H1 (cell line): ENCODE measurements around the gene CPZ. TPM values are rescaled to one million over a fixed set of nuclear protein-coding genes. Genes with fewer than 3 reads are reported as not detected.

Experiments
- CTCF ChIA-PET: fragments of 300-600 bp; sonication (Branson Sonifier 250); formaldehyde crosslinking; loops from one replicate; lab custom pipeline; 2021; ENCODE audit not compliant: partially characterized antibody; lab: Charles Lee
- POLR2A ChIA-PET: fragments of 300-600 bp; sonication (Branson Sonifier 250); formaldehyde crosslinking; loops from one replicate; lab custom pipeline; 2021; ENCODE audit warnings: inconsistent platforms; ENCODE audit not compliant: partially characterized antibody; lab: Charles Lee
- DNase-seq, 2 experiments: peaks; one replicate each; pipeline versions ENCODE4 v3.0.0 to v3.0.0-alpha.2; 2010 to 2022; ENCODE audit warnings: low spot score in 2 of 2, low read depth in 1 of 2, mixed read lengths in 1 of 2
- FAIRE-seq: peaks from 2 replicates; lab custom pipeline; 2011; peaks lifted over from hg19 to GRCh38; lab: Jason Lieb, UNC
- H2AFZ ChIP-seq: 2 replicates; pipeline ENCODE4 v1.8.1; 2012; ENCODE audit warnings: low read length, inconsistent platforms
- H2AK5ac ChIP-seq: 2 replicates; pipeline ENCODE4 v1.6.1; 2013; ENCODE audit warnings: low read depth, low read length
- H2BK120ac ChIP-seq: replicated peaks from 2 replicates; pipeline ENCODE3; 2013; ENCODE audit warnings: low read depth, low read length, inconsistent platforms
- H2BK12ac ChIP-seq: 2 replicates; pipeline ENCODE4 v1.6.1; 2013; ENCODE audit warnings: low read depth, low read length
- H2BK15ac ChIP-seq: 2 replicates; pipeline ENCODE4 v1.6.1; 2013; ENCODE audit warnings: low read length
- H2BK20ac ChIP-seq: 2 replicates; pipeline ENCODE4 v1.6.1; 2013; ENCODE audit warnings: low read length
- H2BK5ac ChIP-seq: 2 replicates; pipeline ENCODE4 v1.6.1; 2013; ENCODE audit warnings: low read depth, low read length
- H3K14ac ChIP-seq: 2 replicates; pipeline ENCODE4 v1.6.1; 2013; ENCODE audit warnings: inconsistent platforms; ENCODE audit not compliant: insufficient read length
- H3K18ac ChIP-seq: 2 replicates; pipeline ENCODE4 v1.6.1; 2013; ENCODE audit warnings: low read length; ENCODE audit errors: extremely low read depth
- H3K23ac ChIP-seq: 2 replicates; pipeline ENCODE4 v1.6.1; 2013; ENCODE audit warnings: inconsistent platforms; ENCODE audit not compliant: insufficient read length
- H3K23me2 ChIP-seq: 2 replicates; pipeline ENCODE4 v1.6.1; 2013; ENCODE audit warnings: low read depth, low read length
- H3K27ac ChIP-seq: 2 replicates; pipeline ENCODE4 v1.6.1; 2011; ENCODE audit warnings: low read depth, low read length, inconsistent platforms
- H3K27me3 ChIP-seq, 4 experiments: replicated peaks in 1 of 4; 1 replicate in 1 of 4; 2 replicates in 3 of 4; pipeline versions ENCODE4 v1.6.1 to v1.8.1; 2011 to 2013; ENCODE audit warnings: low read length in 3 of 4, mild to moderate bottlenecking in 3 of 4, inconsistent platforms in 2 of 4, mixed read lengths in 2 of 4, moderate library complexity in 1 of 4; ENCODE audit not compliant: control insufficient read depth in 3 of 4, insufficient read depth in 3 of 4; ENCODE audit errors: extremely low read depth in 1 of 4
- H3K36me3 ChIP-seq, 4 experiments: 2 replicates each; pipeline versions ENCODE4 v1.6.1 to v1.8.1; 2011 to 2013; ENCODE audit warnings: mild to moderate bottlenecking in 4 of 4, low read length in 3 of 4, moderate library complexity in 2 of 4, control low read depth in 1 of 4, inconsistent platforms in 1 of 4; ENCODE audit not compliant: insufficient read depth in 4 of 4, control insufficient read depth in 2 of 4
- H3K4ac ChIP-seq: replicated peaks from 2 replicates; pipeline ENCODE3; 2013; ENCODE audit warnings: low read length, low read depth, mixed read lengths, inconsistent platforms; ENCODE audit not compliant: insufficient read length
- H3K4me1 ChIP-seq, 4 experiments: replicated peaks in 1 of 4; 1 replicate in 1 of 4; 2 replicates in 3 of 4; pipeline versions ENCODE4 v1.6.1 to v1.8.1; 2011 to 2013; ENCODE audit warnings: low read length in 3 of 4, inconsistent platforms in 2 of 4, mixed read lengths in 1 of 4; ENCODE audit not compliant: insufficient read depth in 4 of 4, control insufficient read depth in 3 of 4
- H3K4me2 ChIP-seq, 2 experiments: 2 replicates each; pipeline versions ENCODE4 v1.6.1 to v1.8.1; 2011 to 2013; ENCODE audit warnings: low read depth in 2 of 2, low read length in 2 of 2, control low read depth in 1 of 2, inconsistent platforms in 1 of 2, mild to moderate bottlenecking in 1 of 2; ENCODE audit not compliant: insufficient read depth in 1 of 2
- H3K4me3 ChIP-seq, 4 experiments: fragments of 200-600, 300-600 bp in 1 of 4; sonication (generic), shearing (Covaris generic), sonication (Bioruptor Twin) in 1 of 4; 2 replicates each; pipeline versions ENCODE4 v1.5.1 to v1.8.1; 2011 to 2016; ENCODE audit warnings: low read length in 4 of 4, low read depth in 3 of 4, control low read depth in 2 of 4, inconsistent platforms in 2 of 4, mild to moderate bottlenecking in 2 of 4, mixed read lengths in 1 of 4, moderate library complexity in 1 of 4; ENCODE audit not compliant: insufficient read depth in 2 of 4; ENCODE audit errors: extremely low read depth in 1 of 4
- H3K56ac ChIP-seq: replicated peaks from 2 replicates; pipeline ENCODE3; 2013; ENCODE audit warnings: low read depth, mild to moderate bottlenecking, mixed read lengths, low read length, inconsistent platforms; ENCODE audit not compliant: insufficient read length
- H3K79me1 ChIP-seq: 2 replicates; pipeline ENCODE4 v1.6.1; 2013; ENCODE audit warnings: low read depth, low read length, control low read depth
- H3K79me2 ChIP-seq, 2 experiments: 2 replicates each; pipeline versions ENCODE4 v1.6.1 to v1.8.1; 2012 to 2013; ENCODE audit warnings: low read length in 2 of 2, mild to moderate bottlenecking in 2 of 2, inconsistent platforms in 1 of 2; ENCODE audit not compliant: insufficient read depth in 2 of 2, control insufficient read depth in 1 of 2
- H3K9ac ChIP-seq, 4 experiments: replicated peaks in 1 of 4; 1 replicate in 1 of 4; 2 replicates in 3 of 4; pipeline versions ENCODE4 v1.6.1 to v1.8.1; 2011 to 2013; ENCODE audit warnings: low read depth in 3 of 4, low read length in 3 of 4, control low read depth in 2 of 4, mild to moderate bottlenecking in 2 of 4, moderate library complexity in 2 of 4, inconsistent platforms in 1 of 4; ENCODE audit errors: extremely low read depth in 1 of 4
- H3K9me3 ChIP-seq, 2 experiments: 2 replicates each; pipeline versions ENCODE4 v1.6.1 to v1.8.1; 2012 to 2013; ENCODE audit warnings: mild to moderate bottlenecking in 2 of 2, moderate library complexity in 2 of 2, control low read depth in 1 of 2, inconsistent platforms in 1 of 2, low read depth in 1 of 2, low read length in 1 of 2, mixed read lengths in 1 of 2; ENCODE audit not compliant: insufficient read depth in 2 of 2
- H4K20me1 ChIP-seq, 2 experiments: replicated peaks in 1 of 2; 2 replicates each; pipeline versions ENCODE3 to v1.8.1; 2011 to 2013; ENCODE audit warnings: inconsistent platforms in 2 of 2, low read length in 2 of 2, mild to moderate bottlenecking in 1 of 2; ENCODE audit not compliant: insufficient read depth in 2 of 2, control insufficient read depth in 1 of 2
- H4K5ac ChIP-seq: 2 replicates; pipeline ENCODE4 v1.6.1; 2013; ENCODE audit warnings: low read length, low read depth, mixed read lengths, inconsistent platforms; ENCODE audit not compliant: insufficient read length
- H4K8ac ChIP-seq: 2 replicates; pipeline ENCODE4 v1.8.0; 2013; ENCODE audit warnings: mild to moderate bottlenecking, moderate library complexity, low read length, inconsistent platforms; ENCODE audit not compliant: insufficient read depth; ENCODE audit errors: extremely low read depth
- H4K91ac ChIP-seq: replicated peaks from 2 replicates; pipeline ENCODE3; 2013; ENCODE audit warnings: low read length, mixed read lengths, inconsistent platforms; ENCODE audit not compliant: insufficient read length
- CHD2 ChIP-seq: IDR thresholded peaks from 2 replicates; pipeline ENCODE4 v1.6.1; 2012; ENCODE audit warnings: low read length, improper control_type of control experiment
- JUND ChIP-seq: IDR thresholded peaks from 2 replicates; pipeline ENCODE4 v1.6.1; 2011; ENCODE audit warnings: mild to moderate bottlenecking, improper control_type of control experiment, low read length
- NRF1 ChIP-seq: IDR thresholded peaks from 2 replicates; pipeline ENCODE4 v1.6.1; 2011; ENCODE audit warnings: mild to moderate bottlenecking, low read depth, low read length, improper control_type of control experiment
- POLR2A ChIP-seq, 2 experiments: IDR thresholded peaks; 1 replicate in 1 of 2; 2 replicates in 1 of 2; pipeline ENCODE4 v1.6.1; 2011; ENCODE audit warnings: low read depth in 2 of 2, low read length in 2 of 2, mild to moderate bottlenecking in 2 of 2; ENCODE audit errors: control extremely low read depth in 1 of 2
- POLR2AphosphoS5 ChIP-seq: IDR thresholded peaks from 2 replicates; pipeline ENCODE4 v1.6.1; 2011; ENCODE audit warnings: low read depth, low read length
- POU5F1 ChIP-seq: IDR thresholded peaks from 2 replicates; pipeline ENCODE4 v1.6.1; 2011; ENCODE audit warnings: low read depth, mild to moderate bottlenecking, low read length, moderate library complexity
- SIX5 ChIP-seq: IDR thresholded peaks from 2 replicates; pipeline ENCODE4 v1.6.1; 2011; ENCODE audit warnings: mild to moderate bottlenecking, low read depth, low read length
- TAF1 ChIP-seq: IDR thresholded peaks from 2 replicates; pipeline ENCODE4 v1.6.1; 2011; ENCODE audit warnings: mild to moderate bottlenecking, low read depth, low read length
- WGBS, 2 experiments: shearing (Covaris generic) in 1 of 2; methylation state at CpG; one replicate each; pipeline versions ENCODE4 v1.1.6 to v1.1.7; 2013 to 2015; ENCODE audit warnings: low lambda C conversion rate in 2 of 2, mixed read lengths in 2 of 2, inconsistent platforms in 1 of 2, low coverage in 1 of 2, missing lambda C conversion rate in 1 of 2; ENCODE audit not compliant: insufficient replicate concordance in 2 of 2, insufficient coverage in 1 of 2, insufficient read length in 1 of 2; ENCODE audit errors: extremely low coverage in 1 of 2, missing lambda C conversion rate in 1 of 2; 5-methylcytosine and 5-hydroxymethylcytosine counted together
- polyA plus RNA-seq, 7 experiments: library from polyadenylated mRNA; depleted of rRNA in 3 of 7; stranded (reverse) in 5 of 7; unstranded in 2 of 7; fragments of >200 nt in 5 of 7; fragments of 200-250 nt in 2 of 7; gene quantifications; 1 replicate in 5 of 7; 2 replicates in 1 of 7; 4 replicates in 1 of 7; pipeline versions ENCODE4 v1.2.1 to v1.2.3, GENCODE V29; 2011 to 2013; ENCODE audit warnings: missing spikeins in 2 of 7, mixed read lengths in 2 of 7
- total RNA-seq: library from RNA; stranded (reverse); fragmentation: NEBNext Ultra II Directional; extraction: Animal tissue kit (Norgen Biotek cat#: 25700); gene quantifications from 2 replicates; pipeline ENCODE4 v1.2.1, GENCODE V29; 2021
- TF ChIP-seq, protein P1 (sequence below): IDR thresholded peaks from 2 replicates; pipeline ENCODE4 v1.6.1; 2012; ENCODE audit warnings: inconsistent platforms
- TF ChIP-seq, protein P2 (sequence below): IDR thresholded peaks from 2 replicates; pipeline ENCODE4 v1.6.1; 2012; ENCODE audit warnings: low read length, inconsistent platforms

Gene CPZ
- total and polyA plus RNA-seq, 2 of the 8 experiments (the other 6 are each of a cell fraction or from before 2014, with no cell fraction given) = 28.8 to 40.7 TPM

DNA sequence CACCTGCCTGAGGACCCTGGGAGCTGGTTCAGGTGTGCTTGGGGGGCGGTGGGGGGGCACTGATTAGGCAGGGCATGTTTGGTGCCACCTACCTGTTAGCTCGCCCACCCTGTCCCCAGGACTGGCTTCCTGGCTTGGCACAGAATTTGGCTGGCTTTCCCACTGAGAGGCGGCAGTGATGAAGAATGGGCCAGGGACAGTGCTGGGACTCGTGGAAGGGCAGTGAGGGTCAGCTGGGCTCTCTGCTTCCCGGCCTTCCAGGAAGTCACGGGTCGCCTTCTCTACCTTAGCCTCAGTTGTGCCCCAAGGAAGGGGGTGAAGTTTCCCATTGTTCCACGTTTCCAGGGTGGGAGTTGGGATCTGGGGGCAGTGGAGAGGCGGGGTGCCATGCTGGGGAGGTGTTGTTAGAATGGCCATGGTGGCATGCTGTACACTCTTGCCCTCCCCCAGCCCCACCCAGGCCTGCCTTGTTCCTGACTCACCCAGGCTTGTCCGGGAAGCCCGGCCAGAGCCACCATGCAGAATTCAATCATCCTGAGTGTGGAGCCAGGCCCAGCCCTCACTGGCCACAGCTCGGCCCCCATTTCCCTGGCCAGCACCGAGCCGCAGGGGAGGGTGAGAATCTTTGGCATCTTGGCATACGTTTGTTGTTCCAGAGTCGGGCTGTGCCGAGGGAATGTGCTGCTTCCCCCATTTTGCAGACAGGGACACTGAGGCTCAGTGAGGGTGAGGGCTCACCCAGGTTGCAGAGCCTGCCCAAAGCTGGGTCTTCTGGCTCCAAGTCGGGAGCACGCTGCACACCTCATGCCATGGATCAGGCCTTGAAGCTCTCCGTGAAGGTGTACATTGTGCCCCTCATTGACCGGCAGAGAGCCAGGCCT, 34.2 kb upstream of the CPZ start:
- POLR2A ChIA-PET = interaction anchor here (1.2 to 2.7 kb wide), 3 partner anchors 9 to 19 kb away, joined by 3 to 12 read pairs (median 4); no protein-coding TSS in a partner anchor
- CTCF ChIA-PET = interaction anchor here (0.6 to 3.0 kb wide), 14 partner anchors 9 to 215 kb away, joined by 3 to 14 read pairs (median 4); no protein-coding TSS in a partner anchor
- WGBS, 2 experiments = 90% methylated on average over 21 of the region's 21 CpGs; no CpG with 5 or more reads in 1 of the 2 experiments

More for the DNA sequence above, 34.2 kb upstream of the CPZ start:
- H3K14ac ChIP-seq = no peak overlapping the region
- FAIRE-seq (no peak), DNase-seq (no peak)
- no peaks in the 10 kb centered on the region for H3K36me3 ChIP-seq
- H3K79me2 ChIP-seq = no peaks in the 10 kb centered on the region
- H3K23ac ChIP-seq = no peak overlapping the region
- no peaks in the 10 kb centered on the region for H4K20me1 ChIP-seq
- no peak overlapping the region; the same call in 1 of the 2 replicates for H3K27ac ChIP-seq
- no peak overlapping the region for H2BK12ac ChIP-seq
- no peak overlapping the region for H2BK5ac ChIP-seq
- no peak overlapping the region for H2BK120ac ChIP-seq
- H2AK5ac ChIP-seq = no peak overlapping the region
- H3K4me2 ChIP-seq = no peak overlapping the region
- H2AFZ ChIP-seq = no peak overlapping the region; the same call in 1 of the 2 replicates
- peak overlapping the region; percentile 31; the same call in 1 of the 2 replicates for H4K8ac ChIP-seq
- H3K79me1 ChIP-seq = no peaks in the 10 kb centered on the region
- no peaks in the 10 kb centered on the region for H3K23me2 ChIP-seq
- H4K5ac ChIP-seq = no peak overlapping the region
- H3K56ac ChIP-seq = no peak overlapping the region
- peak overlapping the region; percentile 89; the same call in 1 of the 2 replicates for H2BK15ac ChIP-seq
- peaks cover 0 to 10% (median 4%) of the 10 kb centered on the region in 4 experiments; a peak in 4 of 7 replicates for H3K4me1 ChIP-seq
- H4K91ac ChIP-seq = peak overlapping the region; percentile 79
- H3K27me3 ChIP-seq = no peaks in the 10 kb centered on the region
- H3K4ac ChIP-seq = no peak overlapping the region
- no peaks in the 10 kb centered on the region for H3K9me3 ChIP-seq
- no peak overlapping the region for H3K4me3 ChIP-seq
- TF ChIP-seq, protein P1, sequence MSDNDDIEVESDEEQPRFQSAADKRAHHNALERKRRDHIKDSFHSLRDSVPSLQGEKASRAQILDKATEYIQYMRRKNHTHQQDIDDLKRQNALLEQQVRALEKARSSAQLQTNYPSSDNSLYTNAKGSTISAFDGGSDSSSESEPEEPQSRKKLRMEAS = no peak
- TF ChIP-seq POU5F1 (no peak), CHD2 (no peak), TAF1 (no peak), NRF1 (no peak), SIX5 (no peak), POLR2AphosphoS5 (no peak), POLR2A (IDR thresholded peaks at IDR 0.05; ENCODE audit: control extremely low read depth in 1 of 2, low read depth in 2 of 2, low read length in 2 of 2) (no peak), JUND (no peak)
- TF ChIP-seq, protein P2, sequence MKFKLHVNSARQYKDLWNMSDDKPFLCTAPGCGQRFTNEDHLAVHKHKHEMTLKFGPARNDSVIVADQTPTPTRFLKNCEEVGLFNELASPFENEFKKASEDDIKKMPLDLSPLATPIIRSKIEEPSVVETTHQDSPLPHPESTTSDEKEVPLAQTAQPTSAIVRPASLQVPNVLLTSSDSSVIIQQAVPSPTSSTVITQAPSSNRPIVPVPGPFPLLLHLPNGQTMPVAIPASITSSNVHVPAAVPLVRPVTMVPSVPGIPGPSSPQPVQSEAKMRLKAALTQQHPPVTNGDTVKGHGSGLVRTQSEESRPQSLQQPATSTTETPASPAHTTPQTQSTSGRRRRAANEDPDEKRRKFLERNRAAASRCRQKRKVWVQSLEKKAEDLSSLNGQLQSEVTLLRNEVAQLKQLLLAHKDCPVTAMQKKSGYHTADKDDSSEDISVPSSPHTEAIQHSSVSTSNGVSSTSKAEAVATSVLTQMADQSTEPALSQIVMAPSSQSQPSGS = no peak
- H3K18ac ChIP-seq = no peak overlapping the region; the same call in 1 of the 2 replicates
- no peak overlapping the region for H2BK20ac ChIP-seq
- H3K9ac ChIP-seq = no peak overlapping the region
